DMS53 treated with DMSO at 0.1 percent for 48 hours (cell line): ENCODE results near the gene PHLDB3.
A peak's percentile ranks its signal among the peaks of the same experiment; 100 is the strongest.
"Not testable (repeated sequence)": the region's sequence is repeated elsewhere in the genome, so short reads cannot be mapped to it uniquely, and the experiment has no call there.

Source experiments
- DNase-seq: peaks from one replicate; lab custom pipeline; 2025; ENCODE audit not compliant: unreplicated experiment; lab: John Stamatoyannopoulos, UW

The PHLDB3 gene

GRCh38 chr19:43527860-43528622, 23.5 kb upstream of the PHLDB3 start:
- DNase-seq: peak; percentile 82

GRCh38 chr19:43526884-43527859, 22.6 kb upstream of the PHLDB3 start, which contains the start of gene ETHE1:
ETHE1 (minus strand) TSS chr19:43527201; CDS start chr19:43527177, 24 bp downstream.
- peak; percentile 37 for DNase-seq

GRCh38 chr19:43525836-43526771, 21.6 kb upstream of the PHLDB3 start:
- no peak for DNase-seq

GRCh38 chr19:43524922-43525835, 20.6 kb upstream of the PHLDB3 start:
- no peak for DNase-seq

GRCh38 chr19:43523696-43524095, 19.1 kb upstream of the PHLDB3 start:
- not testable (repeated sequence) for DNase-seq

- DNase-seq: no peak
These were observed 18.4 kb upstream of the PHLDB3 start for GRCh38 chr19:43522929-43523328.

- DNase-seq: peak; percentile 71
These were observed 15.0 kb upstream of the PHLDB3 start for GRCh38 chr19:43519436-43520088.

GRCh38 chr19:43518051-43518450, 13.5 kb upstream of the PHLDB3 start:
- DNase-seq: no peak

- DNase-seq: not testable (repeated sequence)
These were observed 7.9 kb upstream of the PHLDB3 start for GRCh38 chr19:43512399-43512798.

GRCh38 chr19:43511324-43511723, 6.8 kb upstream of the PHLDB3 start:
- no peak for DNase-seq

GRCh38 chr19:43510713-43511112, 6.2 kb upstream of the PHLDB3 start:
- DNase-seq: no peak

- no peak for DNase-seq
These were observed 3.3 kb upstream of the PHLDB3 start for GRCh38 chr19:43507880-43508279.

GRCh38 chr19:43506629-43507028, 2.1 kb upstream of the PHLDB3 start:
- no peak for DNase-seq

GRCh38 chr19:43505941-43506340, 1.4 kb upstream of the PHLDB3 start:
- no peak for DNase-seq

GRCh38 chr19:43505186-43505456, 575 bp upstream of the PHLDB3 start:
- DNase-seq: no peak

GRCh38 chr19:43503501-43504425, 783 bp downstream of the PHLDB3 start:
- DNase-seq: peak; percentile 36

- DNase-seq: no peak
These were observed 2.0 kb downstream of the PHLDB3 start for GRCh38 chr19:43502419-43502976.
